Activated naive CD4-positive, alpha-beta T cell treated with anti-CD3 and anti-CD28 coated beads for 36 hours (primary cell): ENCODE results near the gene MAML3. TPM values are rescaled to one million over a fixed set of nuclear protein-coding genes. Genes with fewer than 3 reads are reported as not detected.

Experiments used
- CTCF ChIA-PET: fragments of 350-600 bp; sonication (Branson Sonifier 250); formaldehyde crosslinking; loops from one replicate; lab custom pipeline; 2021; ENCODE audit warnings: antibody characterized with exemption; lab: Charles Lee
- DNase-seq: peaks from one replicate; pipeline ENCODE4 v3.0.0-alpha.2; 2020
- H3K27ac Mint-ChIP-seq: one replicate; pipeline ENCODE4 v1.8.0; 2021; ENCODE audit warnings: mild to moderate bottlenecking, mixed read lengths
- H3K27me3 Mint-ChIP-seq: one replicate; pipeline ENCODE4 v1.8.0; 2021; ENCODE audit warnings: low read depth, mixed read lengths
- H3K36me3 Mint-ChIP-seq: one replicate; pipeline ENCODE4 v1.8.0; 2021; ENCODE audit warnings: low read depth, mixed read lengths
- H3K4me1 Mint-ChIP-seq: one replicate; pipeline ENCODE4 v1.8.0; 2021; ENCODE audit warnings: low read depth, mixed read lengths
- H3K4me3 Mint-ChIP-seq: one replicate; pipeline ENCODE4 v1.8.0; 2021; ENCODE audit warnings: mild to moderate bottlenecking, moderate library complexity, mixed read lengths
- H3K9me3 Mint-ChIP-seq: one replicate; pipeline ENCODE4 v1.8.0; 2021; ENCODE audit warnings: mixed read lengths
- intact Hi-C: fragments of 100-400 bp; cut with micrococcal nuclease; formaldehyde crosslinking; loops from one replicate; pipeline ENCODE4 v1.15.1; 2023
- total RNA-seq, 2 experiments: library from RNA; stranded (reverse); gene quantifications; one replicate each; pipeline ENCODE4 v1.2.3, GENCODE V29; 2021

The MAML3 gene
- total RNA-seq, 2 experiments from 2014 or later: 0.52 to 0.76 TPM

DNA sequence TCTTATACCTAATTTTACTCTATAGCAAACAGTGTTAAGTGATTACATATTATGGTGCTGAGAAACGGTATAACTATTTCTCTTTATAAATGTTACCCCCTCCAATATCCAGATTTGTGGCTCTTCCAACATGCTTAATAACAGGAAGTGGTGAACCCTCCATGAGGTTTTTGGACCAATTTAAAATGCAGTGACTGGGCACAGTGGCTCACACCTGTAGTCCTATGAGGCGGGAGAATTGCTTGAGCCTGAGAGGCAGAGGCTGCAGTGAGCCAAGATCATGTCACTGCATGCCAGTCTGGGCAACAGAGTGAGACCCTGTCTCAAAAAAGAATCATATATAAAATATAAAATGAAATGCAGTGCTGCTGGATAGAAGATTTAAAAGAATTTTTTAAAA, 351.1 kb downstream of the MAML3 start:
- H3K36me3 Mint-ChIP-seq: no peaks in the 10 kb centered on the region
- H3K4me1 Mint-ChIP-seq: peaks cover 10% of the 10 kb centered on the region
- no peak overlapping the region for H3K4me3 Mint-ChIP-seq
- H3K9me3 Mint-ChIP-seq: no peaks in the 10 kb centered on the region
- H3K27me3 Mint-ChIP-seq: no peaks in the 10 kb centered on the region
- DNase-seq: no peak
- intact Hi-C loops: no loop called here
- CTCF ChIA-PET: no interaction called here
- no peak overlapping the region for H3K27ac Mint-ChIP-seq

- Mint-ChIP-seq H3K9me3 (no peaks in the 10 kb centered on the region), H3K27ac (no peak overlapping the region), H3K4me1 (peaks cover 10% of the 10 kb centered on the region), H3K27me3 (no peaks in the 10 kb centered on the region), H3K36me3 (no peaks in the 10 kb centered on the region), H3K4me3 (no peak overlapping the region)
- DNase-seq: no peak
- intact Hi-C loops: no loop called here
- CTCF ChIA-PET: no interaction called here
Observed at GRCh38 chr4:139802488-139802887, 351.5 kb downstream of the MAML3 start.

- H3K27ac Mint-ChIP-seq: no peak overlapping the region
- intact Hi-C loops: no loop called here
- H3K36me3 Mint-ChIP-seq: no peaks in the 10 kb centered on the region
- peaks cover 10% of the 10 kb centered on the region for H3K4me1 Mint-ChIP-seq
- no peaks in the 10 kb centered on the region for H3K9me3 Mint-ChIP-seq
- H3K4me3 Mint-ChIP-seq: no peak overlapping the region
- DNase-seq: no peak
- H3K27me3 Mint-ChIP-seq: no peaks in the 10 kb centered on the region
- CTCF ChIA-PET: no interaction called here
Observed at GRCh38 chr4:139801895-139802294, 352.1 kb downstream of the MAML3 start.

DNA sequence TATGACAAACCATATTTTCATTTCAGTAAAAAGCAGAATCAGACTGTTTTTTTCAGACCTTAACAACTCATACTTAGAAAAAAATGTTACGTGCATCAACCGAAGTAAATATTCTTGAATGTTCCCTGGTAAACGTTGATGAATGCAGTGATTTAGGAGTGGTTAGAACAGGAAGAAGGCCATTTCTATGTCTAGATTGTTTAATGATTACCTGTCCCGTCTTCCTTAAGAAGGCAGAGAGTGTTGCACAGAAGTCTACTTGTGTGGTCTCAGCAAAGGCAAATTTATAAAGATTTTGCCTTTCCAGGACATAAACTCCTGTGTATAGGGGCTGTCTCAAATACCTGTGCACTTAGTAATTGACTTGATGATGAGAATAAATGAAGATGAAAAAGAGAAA, 353.9 kb downstream of the MAML3 start:
- no peaks in the 10 kb centered on the region for H3K9me3 Mint-ChIP-seq
- H3K36me3 Mint-ChIP-seq: no peaks in the 10 kb centered on the region
- CTCF ChIA-PET: no interaction called here
- H3K27me3 Mint-ChIP-seq: no peaks in the 10 kb centered on the region
- intact Hi-C loops: no loop called here
- peaks cover 10% of the 10 kb centered on the region for H3K4me1 Mint-ChIP-seq
- no peak for DNase-seq
- H3K27ac Mint-ChIP-seq: no peak overlapping the region
- no peak overlapping the region for H3K4me3 Mint-ChIP-seq

GRCh38 chr4:139799615-139800014, 354.4 kb downstream of the MAML3 start:
- Mint-ChIP-seq H3K27me3 (no peaks in the 10 kb centered on the region), H3K9me3 (no peaks in the 10 kb centered on the region), H3K36me3 (no peaks in the 10 kb centered on the region), H3K27ac (no peak overlapping the region), H3K4me3 (no peak overlapping the region), H3K4me1 (peaks cover 10% of the 10 kb centered on the region)
- intact Hi-C loops: no loop called here
- CTCF ChIA-PET: interaction anchor here (0.8 kb wide), 1 partner anchor 47 kb away, joined by 3 read pairs; no protein-coding TSS in a partner anchor
- no peak for DNase-seq

DNA sequence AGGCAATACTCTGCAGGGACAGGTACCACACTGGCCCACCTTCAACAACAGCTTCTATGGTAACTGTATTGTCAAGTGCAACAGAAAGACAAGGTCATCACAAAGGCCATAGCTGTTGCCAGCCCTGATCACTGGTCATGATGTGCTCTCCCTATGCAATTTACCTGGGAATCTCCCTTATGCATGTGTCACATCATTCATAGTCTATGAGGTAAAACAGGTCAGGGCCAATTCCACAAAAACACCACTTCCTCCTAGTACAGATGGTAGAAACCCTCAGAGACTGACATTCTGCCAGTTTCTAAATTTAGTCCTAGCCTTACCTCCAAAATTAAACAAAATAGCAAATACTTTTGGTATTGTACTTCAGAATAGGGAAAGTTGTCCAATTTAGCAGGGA, 355.5 kb downstream of the MAML3 start:
- DNase-seq: no peak
- intact Hi-C loops: no loop called here
- H3K36me3 Mint-ChIP-seq: no peaks in the 10 kb centered on the region
- no peaks in the 10 kb centered on the region for H3K9me3 Mint-ChIP-seq
- no peaks in the 10 kb centered on the region for H3K27me3 Mint-ChIP-seq
- no peak overlapping the region for H3K27ac Mint-ChIP-seq
- no peak overlapping the region for H3K4me3 Mint-ChIP-seq
- CTCF ChIA-PET: no interaction called here
- peaks cover 4% of the 10 kb centered on the region for H3K4me1 Mint-ChIP-seq

DNA sequence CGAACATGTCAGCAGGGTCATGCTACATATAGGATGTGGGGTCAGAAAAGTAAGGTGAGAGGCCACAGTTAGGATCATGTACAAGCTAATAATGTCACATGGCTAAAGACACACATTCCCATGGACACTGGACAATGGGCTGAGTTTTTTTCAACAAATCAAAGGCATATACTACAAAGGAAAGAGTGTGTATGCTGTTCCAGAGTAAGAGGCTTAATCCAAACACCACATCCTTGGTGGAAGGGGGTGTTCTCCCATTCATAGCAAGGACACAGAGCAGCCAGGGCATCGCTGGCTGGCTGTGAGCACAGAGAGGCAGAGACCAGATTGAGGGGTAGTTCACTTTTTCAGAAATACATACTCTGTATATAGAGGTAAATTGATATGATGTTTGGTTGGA, 356.7 kb downstream of the MAML3 start:
- CTCF ChIA-PET: no interaction called here
- Mint-ChIP-seq H3K36me3 (no peaks in the 10 kb centered on the region), H3K27ac (no peak overlapping the region), H3K4me1 (no peaks in the 10 kb centered on the region), H3K27me3 (no peaks in the 10 kb centered on the region), H3K4me3 (no peak overlapping the region), H3K9me3 (no peaks in the 10 kb centered on the region)
- no peak for DNase-seq
- intact Hi-C loops: no loop called here

GRCh38 chr4:139795527-139796314, 358.3 kb downstream of the MAML3 start:
- Mint-ChIP-seq H3K36me3 (no peaks in the 10 kb centered on the region), H3K27me3 (no peaks in the 10 kb centered on the region), H3K4me3 (no peak overlapping the region), H3K27ac (no peak overlapping the region), H3K9me3 (no peaks in the 10 kb centered on the region), H3K4me1 (no peaks in the 10 kb centered on the region)
- DNase-seq: no peak
- CTCF ChIA-PET: no interaction called here
- intact Hi-C loops: no loop called here

GRCh38 chr4:139794158-139794954, 359.6 kb downstream of the MAML3 start:
- intact Hi-C loops: no loop called here

GRCh38 chr4:139791681-139792080, 362.3 kb downstream of the MAML3 start:
- DNase-seq: no peak
- no peaks in the 10 kb centered on the region for H3K4me1 Mint-ChIP-seq
- intact Hi-C loops: no loop called here
- CTCF ChIA-PET: no interaction called here
- no peaks in the 10 kb centered on the region for H3K27me3 Mint-ChIP-seq
- H3K36me3 Mint-ChIP-seq: no peaks in the 10 kb centered on the region
- no peak overlapping the region for H3K4me3 Mint-ChIP-seq
- no peaks in the 10 kb centered on the region for H3K9me3 Mint-ChIP-seq
- no peak overlapping the region for H3K27ac Mint-ChIP-seq

More at GRCh38 chr4:139794158-139794954, 359.6 kb downstream of the MAML3 start:
- no peaks in the 10 kb centered on the region for H3K4me1 Mint-ChIP-seq
- DNase-seq: no peak
- H3K27ac Mint-ChIP-seq: no peak overlapping the region
- no peaks in the 10 kb centered on the region for H3K36me3 Mint-ChIP-seq
- CTCF ChIA-PET: interaction anchor here (0.8 kb wide), 1 partner anchor 11 kb away, joined by 3 read pairs; no protein-coding TSS in a partner anchor
- no peaks in the 10 kb centered on the region for H3K27me3 Mint-ChIP-seq
- no peak overlapping the region for H3K4me3 Mint-ChIP-seq
- H3K9me3 Mint-ChIP-seq: no peaks in the 10 kb centered on the region

DNA sequence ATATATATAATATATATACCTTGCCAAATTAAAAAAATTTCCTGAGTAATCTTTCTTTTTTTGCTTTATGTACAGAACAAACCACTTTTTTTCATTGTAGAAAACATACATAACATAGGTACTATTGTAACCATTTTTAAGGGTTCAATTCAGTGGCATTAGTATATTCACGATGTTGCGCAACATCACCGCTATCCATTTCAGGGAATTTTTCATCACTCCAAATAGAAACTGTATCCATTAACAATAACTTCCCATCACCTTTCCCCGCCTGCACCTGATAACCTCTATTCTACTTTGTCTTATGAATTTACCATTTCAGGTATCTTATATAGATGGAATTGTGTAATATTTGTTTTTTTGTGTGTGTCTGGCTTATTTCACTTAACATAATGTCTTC, 363.7 kb downstream of the MAML3 start:
- H3K9me3 Mint-ChIP-seq: no peaks in the 10 kb centered on the region
- H3K4me1 Mint-ChIP-seq: no peaks in the 10 kb centered on the region
- CTCF ChIA-PET: interaction anchor here (0.6 kb wide), 1 partner anchor 529 kb away, joined by 3 read pairs; no protein-coding TSS in a partner anchor
- no peak for DNase-seq
- H3K36me3 Mint-ChIP-seq: no peaks in the 10 kb centered on the region
- intact Hi-C loops: no loop called here
- H3K27me3 Mint-ChIP-seq: no peaks in the 10 kb centered on the region
- no peak overlapping the region for H3K27ac Mint-ChIP-seq
- no peak overlapping the region for H3K4me3 Mint-ChIP-seq

GRCh38 chr4:139789096-139789654, 364.8 kb downstream of the MAML3 start:
- Mint-ChIP-seq H3K36me3 (no peaks in the 10 kb centered on the region), H3K4me1 (no peaks in the 10 kb centered on the region), H3K4me3 (no peak overlapping the region), H3K9me3 (no peaks in the 10 kb centered on the region), H3K27me3 (no peaks in the 10 kb centered on the region), H3K27ac (no peak overlapping the region)
- CTCF ChIA-PET: no interaction called here
- DNase-seq: no peak
- intact Hi-C loops: no loop called here
